ENCODE data around the gene SLC28A1.
"Not testable (repeated sequence)": the region's sequence is repeated elsewhere in the genome, so short reads cannot be mapped to it uniquely, and the experiment has no call there.

Gene SLC28A1

GRCh38 chr15:84873997-84874396 is 10.5 kb upstream of the SLC28A1 start:
- Histone ChIP-seq H3K9ac (ENCODE audit: low read depth, low read length) (no peak overlapping the region), H3K36me3 (ENCODE audit: insufficient read depth, low read length) (no peaks in the 10 kb centered on the region), H3K4me3 (ENCODE audit: low read depth in 1 of 2, low read length in 2 of 2) (no peak overlapping the region), H3K79me2 (ENCODE audit: insufficient read depth, low read length) (no peaks in the 10 kb centered on the region), H3K4me1 (ENCODE audit: insufficient read depth, low read length) (no peaks in the 10 kb centered on the region), H4K20me1 (ENCODE audit: insufficient read depth, low read length) (no peaks in the 10 kb centered on the region), H2AFZ (ENCODE audit: low read depth, low read length) (no peak overlapping the region), H3K9me3 (ENCODE audit: insufficient read depth, low read length, severe bottlenecking) (no peaks in the 10 kb centered on the region), H3K4me2 (ENCODE audit: insufficient read depth, low read length) (no peak overlapping the region), H3K27ac (ENCODE audit: low read length) (no peak overlapping the region), H3K27me3 (ENCODE audit: insufficient read depth, low read length, poor library complexity) (no peaks in the 10 kb centered on the region)
- TF ChIP-seq CTCF (IDR thresholded peaks at IDR 0.05; ENCODE audit: borderline replicate concordance, extremely low read depth, low read length, poor library complexity, severe bottlenecking), result no peak
- no peak for TF ChIP-seq EZH2 (IDR thresholded peaks at IDR 0.05; ENCODE audit: borderline replicate concordance, low read depth, low read length, severe bottlenecking)
- ATAC-seq (ENCODE audit: insufficient read depth, low read depth), result no peak
- DNase-seq, result no peak

- no peak for ATAC-seq (ENCODE audit: insufficient read depth, low read depth)
- TF ChIP-seq EZH2 (IDR thresholded peaks at IDR 0.05; ENCODE audit: borderline replicate concordance, low read depth, low read length, severe bottlenecking), result no peak
- H3K4me2 ChIP-seq (ENCODE audit: insufficient read depth, low read length), result no peak overlapping the region
- H2AFZ ChIP-seq (ENCODE audit: low read depth, low read length), result no peak overlapping the region
- no peak overlapping the region for H3K27ac ChIP-seq (ENCODE audit: low read length)
- H3K79me2 ChIP-seq (ENCODE audit: insufficient read depth, low read length), result no peaks in the 10 kb centered on the region
- H3K9ac ChIP-seq (ENCODE audit: low read depth, low read length), result no peak overlapping the region
- no peak overlapping the region for H3K4me3 ChIP-seq (ENCODE audit: low read depth in 1 of 2, low read length in 2 of 2)
- no peaks in the 10 kb centered on the region for H3K9me3 ChIP-seq (ENCODE audit: insufficient read depth, low read length, severe bottlenecking)
- no peaks in the 10 kb centered on the region for H3K4me1 ChIP-seq (ENCODE audit: insufficient read depth, low read length)
- DNase-seq, result no peak
- H4K20me1 ChIP-seq (ENCODE audit: insufficient read depth, low read length), result no peaks in the 10 kb centered on the region
- no peaks in the 10 kb centered on the region for H3K27me3 ChIP-seq (ENCODE audit: insufficient read depth, low read length, poor library complexity)
- no peaks in the 10 kb centered on the region for H3K36me3 ChIP-seq (ENCODE audit: insufficient read depth, low read length)
Observed at GRCh38 chr15:84874981-84875699, 9.3 kb upstream of the SLC28A1 start.

GRCh38 chr15:84876269-84876668 is 8.2 kb upstream of the SLC28A1 start:
- H3K4me3 ChIP-seq (ENCODE audit: low read depth in 1 of 2, low read length in 2 of 2), result no peak overlapping the region
- H3K4me1 ChIP-seq (ENCODE audit: insufficient read depth, low read length), result no peaks in the 10 kb centered on the region
- H3K9me3 ChIP-seq (ENCODE audit: insufficient read depth, low read length, severe bottlenecking), result no peaks in the 10 kb centered on the region
- H3K36me3 ChIP-seq (ENCODE audit: insufficient read depth, low read length), result no peaks in the 10 kb centered on the region
- H2AFZ ChIP-seq (ENCODE audit: low read depth, low read length), result no peak overlapping the region
- no peak overlapping the region for H3K9ac ChIP-seq (ENCODE audit: low read depth, low read length)
- no peak for TF ChIP-seq EZH2 (IDR thresholded peaks at IDR 0.05; ENCODE audit: borderline replicate concordance, low read depth, low read length, severe bottlenecking)
- TF ChIP-seq CTCF (IDR thresholded peaks at IDR 0.05; ENCODE audit: borderline replicate concordance, extremely low read depth, low read length, poor library complexity, severe bottlenecking), result no peak
- ATAC-seq (ENCODE audit: insufficient read depth, low read depth) (no peak), DNase-seq (no peak)
- H3K79me2 ChIP-seq (ENCODE audit: insufficient read depth, low read length), result no peaks in the 10 kb centered on the region
- 0 out of 2 replicates have a peak, but pooled peaks cover 4% of the 10 kb centered on the region for H4K20me1 ChIP-seq (ENCODE audit: insufficient read depth, low read length)
- H3K4me2 ChIP-seq (ENCODE audit: insufficient read depth, low read length), result no peak overlapping the region
- no peaks in the 10 kb centered on the region for H3K27me3 ChIP-seq (ENCODE audit: insufficient read depth, low read length, poor library complexity)
- H3K27ac ChIP-seq (ENCODE audit: low read length), result no peak overlapping the region

GRCh38 chr15:84877701-84878100 is 6.8 kb upstream of the SLC28A1 start:
- not testable (repeated sequence) for H3K27me3 ChIP-seq (ENCODE audit: insufficient read depth, low read length, poor library complexity); H3K4me1 ChIP-seq (ENCODE audit: insufficient read depth, low read length); H2AFZ ChIP-seq (ENCODE audit: low read depth, low read length); H3K9ac ChIP-seq (ENCODE audit: low read depth, low read length); DNase-seq; H3K36me3 ChIP-seq (ENCODE audit: insufficient read depth, low read length); ATAC-seq (ENCODE audit: insufficient read depth, low read depth); H3K4me2 ChIP-seq (ENCODE audit: insufficient read depth, low read length); H3K9me3 ChIP-seq (ENCODE audit: insufficient read depth, low read length, severe bottlenecking); H3K27ac ChIP-seq (ENCODE audit: low read length); H3K79me2 ChIP-seq (ENCODE audit: insufficient read depth, low read length); H3K4me3 ChIP-seq (ENCODE audit: low read depth in 1 of 2, low read length in 2 of 2); H4K20me1 ChIP-seq (ENCODE audit: insufficient read depth, low read length)

All from DND-41 (cell line).